HT-29 (cell line): ENCODE measurements around the gene YEATS2. TPM values are rescaled to one million over a fixed set of nuclear protein-coding genes. Genes with fewer than 3 reads are reported as not detected.
"Not testable (repeated sequence)": the region's sequence is repeated elsewhere in the genome, so short reads cannot be mapped to it uniquely, and the experiment has no call there.

Source experiments
- DNase-seq: peaks from one replicate; pipeline ENCODE4 v3.0.0-alpha.2; 2015; ENCODE audit warnings: low spot score
- total RNA-seq: library from RNA; depleted of rRNA; stranded (reverse); fragments of >200 nt; shearing (Covaris generic); gene quantifications from 2 replicates; pipeline ENCODE4 v1.2.3, GENCODE V29; 2014; rRNA removed

YEATS2 gene
- 16.1 and 17.1 TPM in 2 replicates for total RNA-seq

GRCh38 chr3:183697610-183698317 is at the start of gene YEATS2:
Gene YEATS2 (plus strand): TSS chr3:183697797. CDS start chr3:183715163, 17,366 bp downstream.
- DNase-seq: peak; percentile 56

GRCh38 chr3:183650554-183650953 is 47.0 kb upstream of the YEATS2 start:
- no peak for DNase-seq

GRCh38 chr3:183653209-183654064 is 44.2 kb upstream of the YEATS2 start:
- peak; percentile 15 for DNase-seq

GRCh38 chr3:183654727-183655126 is 42.9 kb upstream of the YEATS2 start:
- DNase-seq: no peak

GRCh38 chr3:183662099-183662498 is 35.5 kb upstream of the YEATS2 start:
- DNase-seq: no peak

- no peak for DNase-seq
Observed at GRCh38 chr3:183664913-183665381, 32.6 kb upstream of the YEATS2 start.

- no peak for DNase-seq
Observed at GRCh38 chr3:183680061-183680460, 17.5 kb upstream of the YEATS2 start.

- DNase-seq: no peak
Observed at GRCh38 chr3:183687705-183688104, 9.9 kb upstream of the YEATS2 start.

GRCh38 chr3:183688874-183689273 is 8.7 kb upstream of the YEATS2 start:
- DNase-seq: no peak

- DNase-seq: not testable (repeated sequence)
Observed at GRCh38 chr3:183689621-183690020, 8.0 kb upstream of the YEATS2 start.

GRCh38 chr3:183690402-183690995 is 7.1 kb upstream of the YEATS2 start:
- DNase-seq: no peak

GRCh38 chr3:183692436-183692835 is 5.2 kb upstream of the YEATS2 start:
- DNase-seq: no peak

- DNase-seq: no peak
Observed at GRCh38 chr3:183695569-183696364, 1.8 kb upstream of the YEATS2 start.

- DNase-seq: no peak
Observed at GRCh38 chr3:183697123-183697609, 431 bp upstream of the YEATS2 start.

- peak; percentile 34 for DNase-seq
Observed at GRCh38 chr3:183698318-183698751, 738 bp downstream of the YEATS2 start.

GRCh38 chr3:183698756-183699155 is 1.2 kb downstream of the YEATS2 start:
- peak; percentile 33 for DNase-seq

GRCh38 chr3:183699238-183699947 is 1.8 kb downstream of the YEATS2 start:
- no peak for DNase-seq

GRCh38 chr3:183701744-183702143 is 4.1 kb downstream of the YEATS2 start:
- DNase-seq: no peak

- DNase-seq: not testable (repeated sequence)
Observed at GRCh38 chr3:183703892-183704291, 6.3 kb downstream of the YEATS2 start.

GRCh38 chr3:183710231-183710630 is 12.6 kb downstream of the YEATS2 start:
- DNase-seq: no peak
